Measurements from ENCODE around the gene PITPNM3. TPM values are rescaled to one million over a fixed set of nuclear protein-coding genes. Genes with fewer than 3 reads are reported as not detected.

The PITPNM3 gene
- total RNA-seq, 1 donor from 2014 or later: 0.65 TPM

DNA sequence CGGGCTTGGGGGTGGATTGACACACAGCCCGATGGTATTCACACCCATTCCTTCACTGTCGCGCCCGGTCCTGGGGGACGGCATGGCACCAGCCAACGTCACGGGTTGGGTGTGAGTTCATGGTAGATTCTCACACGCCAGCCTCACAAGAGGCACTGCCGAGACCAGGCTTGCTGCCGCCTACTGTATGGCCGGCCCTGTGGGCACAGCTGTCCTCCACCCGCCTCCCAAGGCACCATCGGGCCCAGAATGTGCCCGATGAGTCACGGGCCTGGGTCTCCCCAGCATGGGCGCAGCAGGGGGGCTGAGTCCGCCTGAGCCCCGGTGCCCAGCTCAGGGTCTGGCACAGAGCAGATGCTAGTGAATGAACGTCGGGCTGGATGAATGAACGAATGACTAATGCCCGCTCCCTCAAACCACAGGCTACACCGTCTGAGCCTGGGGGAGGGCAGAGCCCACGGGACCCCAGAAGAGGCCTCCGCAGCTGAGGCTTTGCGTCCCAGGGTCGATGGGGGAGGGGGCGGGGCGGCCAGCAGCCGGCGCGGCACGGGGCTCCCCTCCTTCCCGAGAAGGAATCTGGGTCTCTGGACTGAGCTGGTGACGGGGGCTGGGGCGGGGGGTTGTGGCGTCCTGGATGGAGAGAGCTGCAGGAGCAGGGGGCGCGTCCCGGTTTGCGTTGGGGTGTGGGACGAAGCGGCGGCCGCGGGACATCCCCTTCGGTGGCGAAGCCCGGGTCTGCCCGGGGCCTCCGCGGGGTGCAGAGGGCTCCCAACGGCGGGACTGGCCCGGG, 829 bp downstream of the PITPNM3 start:
- no peak overlapping the region for H3K27ac Mint-ChIP-seq
- peaks cover 54% of the 10 kb centered on the region for H3K27me3 Mint-ChIP-seq (ENCODE audit: insufficient read depth)
- no peaks in the 10 kb centered on the region for H3K36me3 Mint-ChIP-seq (ENCODE audit: low read depth)
- H3K4me3 Mint-ChIP-seq: peak overlapping the region; percentile 64
- H3K4me1 Mint-ChIP-seq (ENCODE audit: low read depth): peaks cover 5% of the 10 kb centered on the region
- no peaks in the 10 kb centered on the region for H3K9me3 Mint-ChIP-seq
- no peak for DNase-seq (ENCODE audit: low spot score)
- intact Hi-C loops (cut with micrococcal nuclease): loop anchor here (2.0 to 5.0 kb wide), 2 partner anchors 19 to 87 kb away; partner anchors contain the start of genes KIAA0753 and TXNDC17

DNA sequence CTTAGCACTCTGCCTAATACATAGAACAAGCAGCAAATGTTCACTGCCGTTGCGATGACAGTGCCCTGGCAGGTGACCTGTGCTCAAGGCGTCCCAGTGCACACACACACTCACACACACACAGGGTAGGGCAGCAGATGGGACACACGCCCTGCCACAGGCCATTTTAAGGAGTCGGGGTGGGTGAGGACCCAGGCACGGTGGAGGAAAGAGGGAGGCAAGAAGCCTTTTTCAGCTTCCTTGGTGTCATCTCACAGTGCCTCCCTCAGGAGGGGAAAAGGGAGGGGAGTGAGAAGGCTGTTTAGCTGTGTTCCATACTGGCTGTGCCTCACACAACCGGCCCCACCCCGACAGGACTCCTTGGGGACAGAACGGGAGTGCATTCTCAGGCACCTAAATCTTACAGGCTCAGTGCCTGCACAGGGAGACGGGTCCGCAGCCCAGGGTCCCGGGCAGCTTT, 1.5 kb downstream of the PITPNM3 start:
- Mint-ChIP-seq H3K4me3 (no peak overlapping the region), H3K27me3 (ENCODE audit: insufficient read depth) (peaks cover 51% of the 10 kb centered on the region), H3K9me3 (no peaks in the 10 kb centered on the region), H3K36me3 (ENCODE audit: low read depth) (no peaks in the 10 kb centered on the region), H3K4me1 (ENCODE audit: low read depth) (peaks cover 5% of the 10 kb centered on the region), H3K27ac (no peak overlapping the region)
- DNase-seq (ENCODE audit: low spot score): no peak
- intact Hi-C loops (cut with micrococcal nuclease): loop anchor here (2.0 to 5.0 kb wide), 2 partner anchors 20 to 87 kb away; partner anchors contain the start of genes KIAA0753 and TXNDC17

DNA sequence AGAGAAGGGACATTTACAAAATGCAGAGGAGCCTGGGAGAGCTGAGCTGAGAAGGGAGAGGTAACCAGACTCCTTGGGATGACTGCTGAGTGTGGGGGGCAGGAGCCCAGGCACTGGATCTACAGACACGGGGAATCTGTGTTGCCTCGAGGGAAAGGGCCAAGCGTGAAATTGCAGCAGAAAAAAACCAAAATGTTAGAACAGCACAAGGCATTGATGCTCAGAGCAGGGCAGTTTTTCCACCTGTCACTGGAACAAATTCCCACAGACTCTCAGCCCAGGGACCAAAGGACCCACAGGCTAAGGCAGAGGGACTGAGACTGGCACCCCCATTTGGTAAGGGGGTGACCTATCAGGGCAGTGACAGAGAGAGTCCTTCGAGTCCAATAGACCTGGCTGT, 2.0 kb downstream of the PITPNM3 start:
- Mint-ChIP-seq H3K27me3 (ENCODE audit: insufficient read depth) (peaks cover 51% of the 10 kb centered on the region), H3K4me1 (ENCODE audit: low read depth) (peaks cover 5% of the 10 kb centered on the region), H3K9me3 (no peaks in the 10 kb centered on the region), H3K27ac (no peak overlapping the region), H3K4me3 (no peak overlapping the region), H3K36me3 (ENCODE audit: low read depth) (no peaks in the 10 kb centered on the region)
- no peak for DNase-seq (ENCODE audit: low spot score)
- intact Hi-C loops (cut with micrococcal nuclease): loop anchor here (2.0 kb wide), 1 partner anchor 20 kb away; no protein-coding TSS in a partner anchor

DNA sequence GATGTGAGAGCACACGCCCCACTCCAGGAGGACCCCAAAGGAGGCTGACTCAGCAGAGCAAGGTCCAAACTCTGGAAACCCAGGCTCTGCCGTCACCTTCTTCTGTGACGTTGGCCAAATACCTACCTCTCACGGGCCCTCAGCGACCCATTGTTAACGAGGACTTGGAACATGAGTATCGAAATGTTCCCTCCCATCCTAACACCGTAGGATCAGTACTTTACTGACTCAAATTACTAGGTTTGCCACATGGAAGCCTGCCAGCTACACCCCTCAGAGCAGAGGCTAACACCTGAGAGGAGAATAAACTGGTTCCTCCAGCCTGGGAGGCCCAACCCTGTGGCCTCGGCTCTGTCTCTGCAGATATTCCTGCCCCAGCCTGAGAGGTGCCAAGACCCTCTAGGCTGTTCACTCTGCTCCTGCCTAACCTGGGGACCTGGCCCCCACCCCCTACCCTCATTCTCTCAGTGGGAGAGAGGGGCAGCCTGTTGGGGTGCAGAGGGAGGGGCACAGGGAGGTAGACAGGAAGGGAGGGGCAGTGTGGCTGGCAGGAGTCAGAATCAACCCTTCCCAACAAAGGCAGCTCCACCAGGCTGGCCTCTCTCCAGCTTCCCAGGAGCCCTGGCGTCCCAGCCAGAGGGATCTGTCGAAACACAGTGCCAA, 4.4 kb downstream of the PITPNM3 start:
- no peak for DNase-seq (ENCODE audit: low spot score)
- no peak overlapping the region for H3K27ac Mint-ChIP-seq
- H3K4me3 Mint-ChIP-seq: no peak overlapping the region
- intact Hi-C loops (cut with micrococcal nuclease): no loop called here
- peaks cover 17% of the 10 kb centered on the region for H3K4me1 Mint-ChIP-seq (ENCODE audit: low read depth)
- no peaks in the 10 kb centered on the region for H3K9me3 Mint-ChIP-seq
- H3K36me3 Mint-ChIP-seq (ENCODE audit: low read depth): no peaks in the 10 kb centered on the region
- peaks cover 34% of the 10 kb centered on the region for H3K27me3 Mint-ChIP-seq (ENCODE audit: insufficient read depth)

DNA sequence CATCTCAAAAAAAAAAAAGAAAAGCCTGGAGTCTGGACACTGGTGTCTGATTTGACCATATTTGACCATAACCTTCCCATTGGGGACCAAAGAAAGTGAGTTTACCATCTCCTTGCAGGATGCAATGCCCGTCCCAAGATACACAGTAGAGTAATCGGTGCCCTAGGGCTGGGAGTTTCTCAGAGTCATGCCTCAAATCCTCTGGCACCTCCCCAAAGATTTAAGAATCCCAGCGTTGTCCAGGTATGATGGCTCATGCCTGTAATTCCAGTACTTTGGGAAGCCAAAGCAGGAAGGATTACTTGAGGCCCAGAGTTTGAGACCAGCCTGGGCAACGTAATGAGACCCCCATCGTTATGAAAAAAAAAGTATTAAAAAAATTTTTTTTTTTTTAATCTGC, 5.0 kb downstream of the PITPNM3 start:
- Mint-ChIP-seq H3K4me3 (no peak overlapping the region), H3K4me1 (ENCODE audit: low read depth) (peaks cover 17% of the 10 kb centered on the region), H3K27ac (no peak overlapping the region), H3K9me3 (no peaks in the 10 kb centered on the region), H3K27me3 (ENCODE audit: insufficient read depth) (peaks cover 30% of the 10 kb centered on the region), H3K36me3 (ENCODE audit: low read depth) (no peaks in the 10 kb centered on the region)
- DNase-seq (ENCODE audit: low spot score): no peak
- intact Hi-C loops (cut with micrococcal nuclease): no loop called here

DNA sequence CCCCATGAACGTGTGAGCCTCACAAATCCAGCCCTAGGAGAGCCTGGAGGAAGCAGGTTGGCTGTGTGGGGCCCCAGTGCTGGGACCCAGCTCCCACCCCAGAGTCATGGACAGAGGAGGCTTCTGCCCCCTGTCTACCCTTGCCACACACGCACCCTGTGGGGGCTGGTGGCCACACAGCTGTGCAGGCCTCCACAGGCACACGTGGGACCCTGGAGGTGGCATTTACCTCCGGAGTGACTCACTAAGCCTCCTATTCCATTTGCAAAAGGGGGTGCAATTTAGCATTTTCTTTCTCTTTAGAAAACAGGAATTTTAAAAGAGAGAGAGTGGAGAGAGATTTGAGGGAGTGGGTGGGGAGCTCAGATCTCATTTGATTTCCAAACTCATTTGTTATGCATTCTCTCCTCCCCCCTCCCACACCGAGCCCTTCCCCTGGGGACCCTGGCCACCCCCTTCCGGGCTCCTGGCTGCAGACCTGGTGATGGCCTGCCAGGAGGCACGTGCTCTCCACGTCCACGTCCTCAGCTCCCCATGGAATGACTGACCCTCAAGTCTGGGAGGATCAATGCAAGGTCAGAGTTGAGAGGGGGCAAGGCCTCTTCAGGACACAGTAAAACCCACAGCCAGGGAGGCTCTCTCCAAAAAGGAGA, 6.8 kb downstream of the PITPNM3 start:
- no peak for DNase-seq (ENCODE audit: low spot score)
- peaks cover 12% of the 10 kb centered on the region for H3K4me1 Mint-ChIP-seq (ENCODE audit: low read depth)
- H3K36me3 Mint-ChIP-seq (ENCODE audit: low read depth): no peaks in the 10 kb centered on the region
- H3K9me3 Mint-ChIP-seq: no peaks in the 10 kb centered on the region
- H3K27me3 Mint-ChIP-seq (ENCODE audit: insufficient read depth): peaks cover 18% of the 10 kb centered on the region
- H3K27ac Mint-ChIP-seq: no peak overlapping the region
- intact Hi-C loops (cut with micrococcal nuclease): no loop called here
- H3K4me3 Mint-ChIP-seq: no peak overlapping the region

DNA sequence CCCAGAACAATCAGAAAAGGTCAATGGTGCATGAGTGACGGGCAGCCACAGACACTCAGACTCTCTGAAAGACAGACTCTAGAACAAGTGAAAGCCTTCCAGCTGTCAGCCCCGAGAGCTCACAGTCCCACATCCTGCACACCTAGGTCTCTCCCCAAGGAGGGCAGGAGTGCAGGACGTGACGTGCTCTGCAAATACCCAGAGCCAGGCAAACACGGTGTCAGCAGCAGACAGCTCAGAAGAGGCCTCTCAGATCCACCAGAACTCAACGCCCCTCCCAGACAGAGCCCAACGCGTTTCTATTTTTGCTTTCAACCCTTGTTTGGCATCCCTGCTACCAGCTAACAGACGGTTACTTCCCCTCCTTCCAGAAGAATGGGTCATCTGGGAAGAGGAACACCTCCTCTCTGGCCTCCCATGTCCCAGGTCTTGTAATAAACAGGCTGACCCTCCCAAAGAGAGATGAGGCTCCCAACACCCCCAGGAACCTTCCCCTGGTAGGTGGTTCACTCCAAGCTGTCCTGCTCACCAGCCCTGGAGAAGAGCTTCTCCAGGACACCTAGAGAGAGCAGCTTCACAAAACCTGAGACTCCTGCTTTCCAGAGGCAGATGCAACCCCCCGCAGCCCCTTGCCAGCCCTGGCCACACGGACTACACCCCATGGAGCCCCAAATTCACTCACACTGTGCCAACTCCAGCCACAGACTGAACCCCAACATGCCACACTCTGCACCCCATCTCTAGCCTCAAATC, 7.6 kb downstream of the PITPNM3 start:
- intact Hi-C loops (cut with micrococcal nuclease): no loop called here
- peak; percentile 29 for DNase-seq (ENCODE audit: low spot score)
- H3K27me3 Mint-ChIP-seq (ENCODE audit: insufficient read depth): peaks cover 11% of the 10 kb centered on the region
- peaks cover 12% of the 10 kb centered on the region for H3K4me1 Mint-ChIP-seq (ENCODE audit: low read depth)
- peak overlapping the region; percentile 34 for H3K27ac Mint-ChIP-seq
- H3K4me3 Mint-ChIP-seq: peak overlapping the region; percentile 5
- H3K9me3 Mint-ChIP-seq: no peaks in the 10 kb centered on the region
- no peaks in the 10 kb centered on the region for H3K36me3 Mint-ChIP-seq (ENCODE audit: low read depth)

DNA sequence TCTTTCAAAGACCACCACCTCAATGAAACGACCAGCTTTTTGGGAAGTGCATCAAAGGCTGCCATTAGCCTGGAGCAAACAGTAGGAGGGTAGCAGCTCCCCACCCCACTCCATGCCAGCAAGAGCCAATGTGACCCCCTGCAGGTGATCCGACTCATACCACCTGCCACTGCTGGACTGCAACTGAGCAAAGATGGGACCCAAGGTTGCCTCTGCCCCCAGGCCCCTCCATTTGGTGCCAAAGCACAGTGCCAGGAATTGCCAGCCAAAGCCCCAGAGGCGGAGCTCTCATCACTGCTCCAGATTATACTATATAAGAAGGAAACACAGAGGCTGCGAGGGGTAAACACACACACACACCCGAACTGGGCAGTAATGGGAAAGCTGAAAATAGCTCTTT, 8.3 kb downstream of the PITPNM3 start:
- intact Hi-C loops (cut with micrococcal nuclease): no loop called here
- Mint-ChIP-seq H3K4me1 (ENCODE audit: low read depth) (peaks cover 12% of the 10 kb centered on the region), H3K27me3 (ENCODE audit: insufficient read depth) (peaks cover 6% of the 10 kb centered on the region), H3K36me3 (ENCODE audit: low read depth) (no peaks in the 10 kb centered on the region), H3K27ac (no peak overlapping the region), H3K4me3 (no peak overlapping the region), H3K9me3 (no peaks in the 10 kb centered on the region)
- no peak for DNase-seq (ENCODE audit: low spot score)

DNA sequence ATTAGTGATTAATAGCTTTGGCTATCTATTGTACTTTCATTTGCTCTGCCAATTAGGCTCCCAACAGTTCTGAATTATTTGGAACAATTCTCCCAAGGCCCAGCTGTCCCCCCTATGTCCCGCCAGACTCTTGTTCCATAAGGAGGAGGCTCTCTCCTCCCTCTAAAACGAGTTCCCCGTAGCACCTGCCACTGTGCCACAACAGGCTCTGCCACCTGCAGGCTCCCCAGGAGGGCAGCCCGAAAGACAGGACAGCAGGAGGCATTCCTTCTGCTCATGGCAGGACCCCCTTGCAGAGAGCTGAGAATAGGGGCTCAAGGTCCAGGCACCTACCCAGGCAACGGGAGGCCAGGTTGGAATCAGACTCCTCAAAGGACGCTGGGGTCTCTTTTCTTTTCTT, 9.0 kb downstream of the PITPNM3 start:
- intact Hi-C loops (cut with micrococcal nuclease): no loop called here
- Mint-ChIP-seq H3K4me1 (ENCODE audit: low read depth) (peaks cover 12% of the 10 kb centered on the region), H3K4me3 (no peak overlapping the region), H3K36me3 (ENCODE audit: low read depth) (no peaks in the 10 kb centered on the region), H3K27me3 (ENCODE audit: insufficient read depth) (peaks cover 4% of the 10 kb centered on the region), H3K27ac (no peak overlapping the region), H3K9me3 (no peaks in the 10 kb centered on the region)
- no peak for DNase-seq (ENCODE audit: low spot score)

DNA sequence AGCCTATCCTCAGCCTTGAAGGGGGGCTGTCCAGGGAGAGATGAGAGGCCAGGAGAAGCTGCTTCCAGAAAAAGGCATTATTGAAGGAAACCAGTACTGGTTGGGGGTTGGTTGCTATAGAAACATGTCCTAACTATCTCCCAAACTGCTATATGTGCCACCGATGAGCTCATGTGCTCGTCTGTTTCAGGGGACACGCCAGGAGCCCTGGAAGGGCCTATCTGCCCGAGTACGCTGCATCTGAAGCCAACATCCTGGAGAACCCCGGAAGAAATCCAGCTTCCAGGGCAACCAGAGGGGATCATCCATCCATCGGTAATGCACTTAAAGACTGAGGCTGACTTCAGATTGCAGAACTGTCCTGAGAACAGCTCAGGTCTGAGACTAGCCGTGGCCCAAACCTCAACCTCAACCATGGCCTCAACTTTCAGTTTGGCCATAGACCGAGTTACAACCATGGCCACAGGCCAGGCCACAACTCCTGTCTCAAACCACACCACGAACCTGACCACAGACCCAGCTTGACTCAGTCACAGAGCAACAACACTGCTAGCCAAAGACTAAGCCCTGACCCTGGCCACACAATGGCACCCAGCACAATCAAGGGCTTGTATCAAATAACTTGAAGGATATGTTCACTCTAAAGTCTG, 10.2 kb downstream of the PITPNM3 start:
- DNase-seq (ENCODE audit: low spot score): no peak
- intact Hi-C loops (cut with micrococcal nuclease): no loop called here
- no peak overlapping the region for H3K4me3 Mint-ChIP-seq

DNA sequence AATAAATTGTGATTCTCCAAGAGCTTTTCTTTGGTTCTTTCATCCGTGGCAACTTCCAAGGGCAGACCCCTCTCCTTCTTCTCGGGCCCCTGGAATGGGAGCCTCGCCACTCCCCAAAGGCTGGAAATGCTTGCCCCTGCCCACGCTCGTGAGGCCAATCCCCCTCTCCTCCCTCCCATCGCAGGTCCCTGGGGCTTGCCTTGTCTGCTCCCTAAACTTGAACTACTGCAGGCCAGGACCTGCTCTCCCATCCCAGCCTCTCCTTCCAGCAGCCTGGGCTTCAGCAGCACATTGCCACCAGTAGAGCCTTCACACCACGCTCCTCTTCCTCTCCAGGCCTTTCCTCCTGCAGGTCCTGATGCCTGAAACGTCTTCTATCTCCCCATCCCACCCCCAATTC, 11.1 kb downstream of the PITPNM3 start:
- H3K4me3 Mint-ChIP-seq: no peak overlapping the region
- H3K9me3 Mint-ChIP-seq: no peaks in the 10 kb centered on the region
- peaks cover 2% of the 10 kb centered on the region for H3K27me3 Mint-ChIP-seq (ENCODE audit: insufficient read depth)
- H3K36me3 Mint-ChIP-seq (ENCODE audit: low read depth): no peaks in the 10 kb centered on the region
- intact Hi-C loops (cut with micrococcal nuclease): no loop called here
- H3K4me1 Mint-ChIP-seq (ENCODE audit: low read depth): peaks cover 12% of the 10 kb centered on the region
- no peak for DNase-seq (ENCODE audit: low spot score)
- H3K27ac Mint-ChIP-seq: no peak overlapping the region

More for the DNA sequence above, 10.2 kb downstream of the PITPNM3 start:
- Mint-ChIP-seq H3K4me1 (ENCODE audit: low read depth) (peaks cover 12% of the 10 kb centered on the region), H3K36me3 (ENCODE audit: low read depth) (no peaks in the 10 kb centered on the region), H3K27me3 (ENCODE audit: insufficient read depth) (peaks cover 4% of the 10 kb centered on the region), H3K9me3 (no peaks in the 10 kb centered on the region), H3K27ac (no peak overlapping the region)

DNA sequence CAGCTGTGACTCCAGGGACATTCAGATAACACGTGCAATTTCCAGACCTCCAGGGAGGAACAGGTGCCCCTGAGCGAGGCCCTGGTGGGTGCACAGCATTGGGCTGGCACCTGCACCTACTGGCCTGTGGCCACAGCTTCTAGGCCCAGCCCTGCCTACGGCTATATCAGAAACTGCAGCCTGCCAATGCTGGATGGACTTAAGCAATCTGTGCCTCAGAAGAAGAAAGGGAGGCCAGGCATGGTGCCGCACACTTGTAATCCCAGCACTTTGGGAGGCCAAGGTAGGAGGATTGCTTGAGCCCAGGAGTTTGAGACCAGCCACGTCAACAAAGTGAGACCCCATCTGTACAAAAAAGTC, 12.4 kb downstream of the PITPNM3 start:
- DNase-seq (ENCODE audit: low spot score): no peak
- intact Hi-C loops (cut with micrococcal nuclease): no loop called here
- peaks cover 6% of the 10 kb centered on the region for H3K27me3 Mint-ChIP-seq (ENCODE audit: insufficient read depth)
- H3K4me1 Mint-ChIP-seq (ENCODE audit: low read depth): peaks cover 10% of the 10 kb centered on the region
- no peak overlapping the region for H3K4me3 Mint-ChIP-seq
- H3K9me3 Mint-ChIP-seq: peaks cover 4% of the 10 kb centered on the region
- no peaks in the 10 kb centered on the region for H3K36me3 Mint-ChIP-seq (ENCODE audit: low read depth)
- H3K27ac Mint-ChIP-seq: no peak overlapping the region

Data from activated T-helper 1 cell treated with anti-CD3 and anti-CD28 coated beads, Interleukin-12 subunit alpha, Interleukin-12 subunit beta, Interleukin-2, Interleukin-4 antibody, amounts not matched to agents 30 ng/mL and 10 ng/mL and 1 ng/mL, durations not matched to agents 14 hours and 24 hours and 36 hours (primary cell).